GM03348 (cell line): Measurements from ENCODE around the gene KREMEN1.
"Not testable (repeated sequence)": the region's sequence is repeated elsewhere in the genome, so short reads cannot be mapped to it uniquely, and the experiment has no call there.

Experiments
- DNase-seq: peaks from one replicate; pipeline ENCODE4 v3.0.0; 2012; ENCODE audit warnings: low spot score

Gene KREMEN1

GRCh38 chr22:29072979-29073617 is at the start of gene KREMEN1:
KREMEN1 (plus strand) TSS chr22:29073035; CDS start chr22:29073131, 96 bp downstream.
- no peak for DNase-seq

GRCh38 chr22:29023172-29023796 is 49.6 kb upstream of the KREMEN1 start:
- DNase-seq, result no peak

- DNase-seq, result no peak
These were observed 46.3 kb upstream of the KREMEN1 start for GRCh38 chr22:29026579-29026978.

GRCh38 chr22:29028468-29028867 is 44.4 kb upstream of the KREMEN1 start:
- DNase-seq, result no peak

GRCh38 chr22:29029202-29030000 is 43.4 kb upstream of the KREMEN1 start:
- no peak for DNase-seq

GRCh38 chr22:29030016-29030617 is 42.7 kb upstream of the KREMEN1 start:
- DNase-seq, result peak; percentile 28

- DNase-seq, result peak; percentile 65
These were observed 42.1 kb upstream of the KREMEN1 start for GRCh38 chr22:29030618-29031226.

- peak; percentile 82 for DNase-seq
These were observed 41.4 kb upstream of the KREMEN1 start for GRCh38 chr22:29031227-29032011.

GRCh38 chr22:29032014-29032475 is 40.8 kb upstream of the KREMEN1 start:
- DNase-seq, result no peak

GRCh38 chr22:29032584-29032983 is 40.3 kb upstream of the KREMEN1 start:
- DNase-seq, result no peak

GRCh38 chr22:29037340-29037932 is 35.4 kb upstream of the KREMEN1 start:
- no peak for DNase-seq

GRCh38 chr22:29039148-29039547 is 33.7 kb upstream of the KREMEN1 start:
- no peak for DNase-seq

GRCh38 chr22:29039684-29040083 is 33.2 kb upstream of the KREMEN1 start:
- DNase-seq, result not testable (repeated sequence)

GRCh38 chr22:29040385-29041275 is 32.2 kb upstream of the KREMEN1 start:
- DNase-seq, result peak; percentile 80

GRCh38 chr22:29041408-29041807 is 31.4 kb upstream of the KREMEN1 start:
- DNase-seq, result peak; percentile 37

- DNase-seq, result peak; percentile 70
These were observed 28.8 kb upstream of the KREMEN1 start for GRCh38 chr22:29043906-29044575.

- peak; percentile 82 for DNase-seq
These were observed 28.1 kb upstream of the KREMEN1 start for GRCh38 chr22:29044657-29045176.

GRCh38 chr22:29048822-29049654 is 23.8 kb upstream of the KREMEN1 start:
- no peak for DNase-seq
